Hematopoietic multipotent progenitor cell treated with erythropoietin and hydrocortisone succinate and interleukin-3 and kit ligand, for 17 days (in vitro differentiated cells): ENCODE results near the gene MRC2.
"Not testable (repeated sequence)": the region's sequence is repeated elsewhere in the genome, so short reads cannot be mapped to it uniquely, and the experiment has no call there.

Experiments
- DNase-seq: peaks from one replicate; pipeline ENCODE4 v3.0.0-alpha.2; 2015; ENCODE audit warnings: low spot score

MRC2 gene, protein sequence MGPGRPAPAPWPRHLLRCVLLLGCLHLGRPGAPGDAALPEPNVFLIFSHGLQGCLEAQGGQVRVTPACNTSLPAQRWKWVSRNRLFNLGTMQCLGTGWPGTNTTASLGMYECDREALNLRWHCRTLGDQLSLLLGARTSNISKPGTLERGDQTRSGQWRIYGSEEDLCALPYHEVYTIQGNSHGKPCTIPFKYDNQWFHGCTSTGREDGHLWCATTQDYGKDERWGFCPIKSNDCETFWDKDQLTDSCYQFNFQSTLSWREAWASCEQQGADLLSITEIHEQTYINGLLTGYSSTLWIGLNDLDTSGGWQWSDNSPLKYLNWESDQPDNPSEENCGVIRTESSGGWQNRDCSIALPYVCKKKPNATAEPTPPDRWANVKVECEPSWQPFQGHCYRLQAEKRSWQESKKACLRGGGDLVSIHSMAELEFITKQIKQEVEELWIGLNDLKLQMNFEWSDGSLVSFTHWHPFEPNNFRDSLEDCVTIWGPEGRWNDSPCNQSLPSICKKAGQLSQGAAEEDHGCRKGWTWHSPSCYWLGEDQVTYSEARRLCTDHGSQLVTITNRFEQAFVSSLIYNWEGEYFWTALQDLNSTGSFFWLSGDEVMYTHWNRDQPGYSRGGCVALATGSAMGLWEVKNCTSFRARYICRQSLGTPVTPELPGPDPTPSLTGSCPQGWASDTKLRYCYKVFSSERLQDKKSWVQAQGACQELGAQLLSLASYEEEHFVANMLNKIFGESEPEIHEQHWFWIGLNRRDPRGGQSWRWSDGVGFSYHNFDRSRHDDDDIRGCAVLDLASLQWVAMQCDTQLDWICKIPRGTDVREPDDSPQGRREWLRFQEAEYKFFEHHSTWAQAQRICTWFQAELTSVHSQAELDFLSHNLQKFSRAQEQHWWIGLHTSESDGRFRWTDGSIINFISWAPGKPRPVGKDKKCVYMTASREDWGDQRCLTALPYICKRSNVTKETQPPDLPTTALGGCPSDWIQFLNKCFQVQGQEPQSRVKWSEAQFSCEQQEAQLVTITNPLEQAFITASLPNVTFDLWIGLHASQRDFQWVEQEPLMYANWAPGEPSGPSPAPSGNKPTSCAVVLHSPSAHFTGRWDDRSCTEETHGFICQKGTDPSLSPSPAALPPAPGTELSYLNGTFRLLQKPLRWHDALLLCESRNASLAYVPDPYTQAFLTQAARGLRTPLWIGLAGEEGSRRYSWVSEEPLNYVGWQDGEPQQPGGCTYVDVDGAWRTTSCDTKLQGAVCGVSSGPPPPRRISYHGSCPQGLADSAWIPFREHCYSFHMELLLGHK (N-terminal part only)

DNA sequence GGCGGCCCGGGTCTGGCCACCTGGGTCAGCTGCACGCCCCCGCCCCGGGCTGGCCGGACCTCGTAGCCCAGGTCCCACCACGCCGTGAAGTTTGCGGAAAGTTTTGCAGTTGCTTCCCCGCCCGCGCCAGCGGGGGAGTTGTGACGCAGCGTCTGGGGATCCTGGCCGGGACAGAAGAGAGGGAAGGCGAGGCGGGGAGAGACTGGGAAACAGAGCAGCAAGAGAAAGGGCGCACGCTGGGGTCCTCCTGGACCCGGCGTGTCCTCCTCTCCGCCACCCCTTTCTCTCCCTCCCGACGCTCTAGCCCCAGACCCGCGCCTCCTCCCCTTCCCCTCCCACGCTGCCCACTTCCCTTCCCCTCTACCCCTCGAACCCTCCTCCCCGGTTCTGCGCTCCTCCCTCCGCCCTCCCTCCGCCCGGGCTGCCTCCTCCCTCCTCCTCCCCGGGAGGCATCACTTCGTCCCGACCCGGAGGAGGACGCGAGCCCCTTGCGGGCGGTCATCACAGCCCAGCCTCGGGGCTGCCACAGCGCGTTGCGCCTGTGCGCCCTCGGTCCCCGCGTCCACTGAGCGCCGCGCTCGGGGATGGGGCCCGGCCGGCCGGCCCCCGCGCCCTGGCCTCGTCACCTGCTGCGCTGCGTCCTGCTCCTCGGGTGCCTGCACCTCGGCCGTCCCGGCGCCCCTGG is at the start of gene MRC2:
MRC2 (plus strand) TSS at position 452 of the 685 bp plus-strand sequence; CDS start at position 585, 133 bp downstream.
- DNase-seq = no peak

DNA sequence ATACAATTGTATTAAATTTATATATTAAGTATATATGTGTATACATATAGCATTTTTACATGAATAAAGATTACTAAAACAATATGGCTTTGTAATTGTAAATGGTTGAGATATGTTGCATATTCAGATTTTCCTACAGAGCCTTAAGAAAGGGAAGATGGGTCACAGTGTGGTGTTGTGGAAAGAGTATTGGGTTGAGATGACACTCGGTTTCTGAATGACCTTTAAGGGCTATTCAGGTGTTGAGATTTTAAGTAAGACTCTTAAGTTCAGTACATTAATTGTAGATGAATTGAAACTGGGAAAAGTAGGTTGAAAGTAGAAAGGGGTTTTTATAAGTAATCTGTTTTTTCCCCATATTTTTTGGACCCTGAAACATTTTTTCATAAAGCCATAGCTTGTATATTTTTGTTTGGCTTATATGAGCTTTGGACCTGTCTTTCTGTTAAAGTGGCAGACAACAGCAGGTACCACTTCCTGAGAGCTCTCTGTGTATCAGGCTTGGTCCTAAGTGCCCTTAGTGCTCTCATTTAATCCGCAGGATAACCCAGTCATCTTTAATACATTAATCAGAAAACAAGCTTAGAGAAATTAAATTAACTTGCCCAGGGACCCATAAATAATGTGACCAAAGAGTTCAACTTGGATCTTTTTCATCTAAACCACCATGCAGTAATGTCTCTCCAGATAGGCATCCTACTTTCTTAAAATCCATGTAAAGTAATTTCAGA is 48.5 kb upstream of the MRC2 start:
- DNase-seq = no peak

DNA sequence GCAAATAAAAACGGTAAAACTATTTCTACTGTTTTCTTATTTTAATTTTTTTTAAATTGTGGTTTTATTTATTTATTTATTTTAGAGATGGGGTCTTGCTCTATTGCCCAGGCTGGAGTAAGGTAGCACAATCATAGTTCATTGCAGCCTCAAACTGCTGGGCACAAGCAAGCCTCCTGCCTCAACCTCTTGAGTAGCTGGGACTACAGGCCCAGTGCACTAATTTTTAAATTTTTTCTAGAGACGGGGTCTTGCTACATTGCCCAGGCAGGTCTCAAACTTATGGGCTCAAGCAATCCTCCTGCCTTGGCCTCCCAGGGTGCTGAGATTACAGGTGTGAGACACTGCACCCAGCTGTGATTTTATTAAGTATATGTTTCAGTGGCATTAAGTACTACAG is 46.5 kb upstream of the MRC2 start:
- no peak for DNase-seq

DNA sequence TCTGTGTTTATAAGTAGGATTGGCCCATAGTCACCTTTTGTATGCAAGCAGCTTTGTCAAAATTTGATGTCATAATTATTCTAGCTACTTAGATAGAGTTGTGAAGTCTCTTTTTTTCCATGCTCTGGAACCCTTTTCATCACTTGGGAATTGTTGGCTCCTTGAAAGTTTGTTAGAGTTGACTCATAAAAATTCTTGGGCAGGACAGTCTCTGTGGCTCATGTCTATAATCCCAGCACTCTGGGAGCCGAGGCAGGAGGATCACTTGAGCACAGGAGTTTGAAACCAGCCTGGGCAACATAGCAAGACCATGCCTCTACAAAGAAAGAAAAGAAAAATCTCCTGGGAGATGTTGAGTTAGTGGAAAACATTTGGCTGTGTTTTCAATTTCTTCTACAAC is 45.7 kb upstream of the MRC2 start:
- DNase-seq = no peak

DNA sequence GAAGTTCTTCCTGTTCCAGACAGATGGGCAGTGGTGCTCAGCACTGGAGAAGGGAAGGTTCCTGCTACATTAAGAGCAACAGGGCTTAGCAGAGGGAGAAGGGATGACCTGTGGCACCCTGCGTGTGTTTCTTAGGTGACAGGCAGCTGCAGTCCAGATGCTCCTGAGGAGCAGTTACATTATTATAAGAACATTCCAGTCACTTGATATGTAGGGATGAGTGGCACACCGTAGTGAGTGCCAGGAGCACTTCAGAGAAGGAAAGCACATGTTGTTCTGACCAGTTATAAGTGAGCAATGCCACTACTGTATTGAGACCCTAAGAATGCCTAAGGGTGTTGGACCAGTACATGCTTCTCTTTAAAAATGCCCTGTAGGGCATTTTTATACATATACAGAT is 39.9 kb upstream of the MRC2 start:
- DNase-seq = no peak

DNA sequence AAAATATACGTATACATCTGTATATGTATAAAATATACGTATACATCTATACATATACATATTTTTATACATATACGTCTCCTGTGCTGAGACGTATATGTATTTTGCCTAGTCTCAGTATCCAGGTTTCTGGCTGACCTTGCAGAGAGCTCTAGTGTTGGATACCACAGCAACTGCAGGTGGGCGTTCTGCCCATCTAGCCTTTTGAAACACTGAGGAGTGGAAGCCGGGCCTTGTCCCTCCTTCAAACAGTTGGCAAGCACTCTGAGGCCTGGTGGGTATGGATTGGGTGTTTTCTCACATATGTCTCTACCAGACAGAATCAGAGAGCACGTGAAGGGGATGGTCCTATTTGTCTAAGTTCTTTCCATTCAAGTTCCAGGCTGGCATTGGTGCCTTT is 39.4 kb upstream of the MRC2 start:
- no peak for DNase-seq

DNA sequence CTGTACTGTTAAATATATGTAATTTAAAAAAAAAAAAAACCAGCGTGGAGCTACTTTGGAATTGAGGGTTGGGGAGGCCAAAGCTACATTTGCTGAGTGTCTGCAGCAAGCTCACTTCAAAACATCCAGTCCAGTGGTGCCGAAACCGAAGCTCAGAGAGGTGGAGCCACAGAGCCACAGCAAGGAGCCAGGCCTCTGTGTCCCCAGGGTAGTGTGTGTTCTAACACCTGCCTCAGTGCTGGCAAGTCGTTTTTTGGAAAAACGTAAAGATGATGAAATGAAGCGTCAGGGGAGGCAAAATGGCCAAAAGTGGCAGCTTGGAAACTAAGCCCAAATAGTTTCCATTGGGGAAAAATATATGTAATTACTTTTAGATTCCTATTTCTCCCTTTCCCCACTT is 36.1 kb upstream of the MRC2 start:
- DNase-seq = no peak

DNA sequence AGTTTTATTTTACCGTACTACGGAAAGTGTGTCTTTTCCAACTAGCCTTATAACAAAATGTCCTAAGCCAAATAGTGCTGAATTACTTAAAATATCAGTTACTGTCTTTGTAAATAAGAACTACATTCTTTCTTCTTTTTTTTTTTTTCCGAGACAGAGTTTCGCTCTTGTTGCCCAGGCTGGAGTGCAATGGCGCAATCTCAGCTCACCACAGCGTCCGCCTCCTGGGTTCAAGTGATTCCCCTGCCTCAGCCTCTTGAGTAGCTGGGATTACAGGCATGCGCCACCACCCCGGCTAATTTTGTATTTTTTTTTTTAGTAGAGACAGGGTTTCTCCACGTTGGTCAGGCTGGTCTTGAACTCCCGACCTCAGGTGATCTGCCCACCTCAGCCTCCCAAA is 35.6 kb upstream of the MRC2 start:
- DNase-seq = not testable (repeated sequence)

DNA sequence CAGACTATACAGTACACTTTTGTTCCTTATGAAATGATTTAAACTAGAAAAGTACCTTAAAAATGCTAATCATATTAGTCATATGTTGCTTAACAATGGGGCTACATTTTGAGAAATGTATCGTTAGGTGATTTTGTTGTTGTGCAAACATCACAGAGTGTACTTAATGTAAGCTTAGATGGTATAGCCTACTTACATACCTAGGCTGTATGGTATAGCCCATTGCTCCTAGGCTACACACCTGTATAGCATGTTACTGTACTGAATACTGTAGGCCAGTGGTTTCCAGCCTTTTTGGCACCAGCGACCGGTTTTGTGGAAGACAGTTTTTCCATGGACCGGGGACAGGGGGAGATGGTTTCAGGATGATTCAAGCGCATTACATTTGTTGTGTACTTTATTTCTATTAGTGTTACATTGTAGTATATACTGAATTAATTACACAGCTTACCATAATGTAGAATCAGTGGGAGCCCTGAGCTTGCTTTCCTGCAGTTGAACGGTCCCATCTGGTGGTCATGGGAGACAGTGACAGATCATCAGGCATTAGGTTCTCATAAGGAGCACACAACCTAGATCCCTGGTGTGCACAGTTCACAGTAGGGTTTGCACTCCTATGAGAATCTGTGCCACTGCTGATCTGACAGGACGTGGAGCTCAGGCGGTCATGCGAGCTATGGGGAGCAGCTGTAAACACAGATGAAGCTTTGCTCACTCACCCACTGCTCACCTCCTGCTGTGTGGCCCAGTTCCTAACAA is 35.0 kb upstream of the MRC2 start:
- DNase-seq = no peak

DNA sequence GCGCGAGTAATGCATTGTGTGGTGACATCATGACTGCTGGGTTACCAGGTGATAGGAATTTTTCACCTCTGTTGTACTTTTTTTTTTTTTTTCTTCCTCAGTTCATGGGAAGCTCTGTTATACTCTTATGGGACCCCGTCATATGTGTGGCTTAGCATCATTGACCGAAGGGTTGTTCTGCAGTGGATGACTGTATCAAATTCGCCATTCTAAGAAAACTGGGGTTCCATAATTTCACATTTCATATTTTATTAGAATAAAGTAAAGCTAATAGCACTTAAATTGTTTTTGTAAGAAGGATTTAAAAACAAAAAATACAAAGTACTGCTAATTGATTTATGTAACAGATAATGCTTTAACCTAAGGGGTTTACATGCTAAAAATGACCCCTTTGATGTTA is 32.0 kb upstream of the MRC2 start:
- no peak for DNase-seq

DNA sequence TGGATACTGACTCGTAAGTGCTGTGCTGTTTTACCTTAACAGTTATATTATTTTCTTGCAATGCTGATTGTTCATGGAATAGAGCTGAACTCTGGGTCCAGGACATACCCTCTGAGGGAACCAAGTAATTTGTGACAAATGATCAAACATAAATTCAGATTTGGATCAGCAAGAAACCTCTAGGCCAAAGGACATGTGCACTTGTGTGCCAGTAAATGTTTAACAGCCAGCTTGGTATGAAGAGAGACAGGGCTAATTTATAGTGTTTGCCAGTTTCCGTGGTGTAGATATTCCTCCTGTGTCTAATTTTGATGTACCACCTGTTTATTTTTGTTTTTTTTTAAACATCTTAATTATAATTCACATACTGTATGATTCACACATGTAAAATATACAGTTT is 30.8 kb upstream of the MRC2 start:
- DNase-seq = no peak

DNA sequence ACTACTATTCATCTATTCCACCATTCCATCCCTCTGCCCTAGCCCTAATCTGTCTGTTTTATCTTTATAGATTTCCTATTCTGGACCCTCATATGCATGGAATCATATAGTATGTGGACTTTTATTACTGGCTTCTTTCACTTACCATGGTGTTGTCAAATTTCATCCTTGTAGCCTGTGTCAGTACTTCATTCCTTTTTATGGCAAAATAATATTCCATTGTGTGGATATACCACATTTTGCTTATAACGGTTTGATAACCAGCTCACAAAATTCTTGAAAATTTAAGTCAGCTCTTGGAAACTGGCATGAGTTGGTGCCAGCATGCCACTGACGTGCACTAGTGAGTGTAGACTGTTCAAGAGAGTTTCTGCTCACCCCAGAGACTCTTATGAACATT is 30.3 kb upstream of the MRC2 start:
- DNase-seq = no peak

DNA sequence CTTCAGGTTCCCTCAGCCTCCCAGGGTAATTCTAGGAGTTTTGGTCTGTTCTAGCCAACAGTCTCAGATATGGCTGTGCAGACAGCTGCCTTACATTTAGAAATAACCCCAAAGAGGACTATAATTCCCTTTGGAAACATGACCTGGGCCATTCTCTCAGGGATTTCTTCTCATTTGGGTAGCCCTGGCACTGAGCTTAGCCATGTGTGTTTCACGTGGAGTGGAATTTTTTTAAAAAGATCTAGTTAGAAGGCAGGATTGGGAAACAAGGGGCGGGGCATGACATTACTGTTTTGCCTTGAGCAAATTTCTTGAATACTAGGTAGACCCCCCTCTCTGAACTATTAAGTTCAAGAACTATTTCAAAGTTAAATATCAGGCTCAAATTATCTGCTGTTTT is 29.6 kb upstream of the MRC2 start:
- DNase-seq = no peak

DNA sequence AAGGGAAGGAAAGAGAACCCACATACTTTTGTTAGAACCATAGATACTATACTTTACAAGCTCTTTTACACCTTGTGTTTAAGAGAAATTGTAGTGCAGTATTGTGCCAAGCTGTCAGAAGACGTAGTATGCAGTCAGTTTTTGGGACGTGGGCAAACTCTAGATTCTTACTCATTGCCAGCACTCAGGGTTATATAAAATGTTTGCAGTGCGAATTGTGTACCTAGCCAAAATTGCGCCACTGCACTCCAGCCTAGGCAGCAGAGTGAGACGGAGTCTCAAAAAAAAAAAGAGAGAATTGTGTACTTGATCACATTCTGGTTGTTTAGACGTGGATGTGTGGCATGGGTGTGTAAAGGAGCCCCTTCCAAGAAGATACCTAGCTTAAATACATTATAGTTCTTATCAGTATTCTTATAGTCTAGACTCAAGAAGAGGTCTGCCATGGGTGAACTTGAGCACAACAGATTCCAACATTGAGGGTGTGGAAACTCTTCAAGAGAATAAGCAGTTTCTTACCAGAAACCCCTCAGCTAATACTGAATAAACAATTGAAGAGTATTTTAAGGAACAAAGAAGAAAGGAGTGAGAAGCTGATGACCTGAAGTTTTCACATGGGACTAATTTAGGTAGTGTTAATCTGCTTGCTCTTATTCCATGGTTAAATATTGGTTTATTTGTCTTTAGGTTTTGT is 27.4 kb upstream of the MRC2 start:
- no peak for DNase-seq

DNA sequence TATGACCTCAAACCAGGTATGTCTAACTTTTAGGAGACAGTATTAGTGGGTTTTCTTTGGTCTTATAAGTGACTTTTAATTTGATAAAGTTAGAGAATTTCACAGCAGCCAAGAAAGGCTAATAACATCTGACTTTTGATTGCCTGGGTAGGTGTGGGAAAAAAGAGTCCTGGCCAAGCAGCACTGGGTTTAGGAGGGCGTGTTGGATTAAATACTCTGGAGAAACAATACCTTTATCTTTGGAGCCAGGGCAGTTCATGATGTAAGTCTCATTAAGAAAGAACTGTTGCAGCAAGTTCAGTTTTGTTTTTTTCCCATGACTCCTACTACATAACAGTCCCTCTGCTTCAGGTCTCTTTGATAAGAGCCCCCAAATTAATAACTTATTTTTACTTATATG is 26.7 kb upstream of the MRC2 start:
- DNase-seq = no peak

DNA sequence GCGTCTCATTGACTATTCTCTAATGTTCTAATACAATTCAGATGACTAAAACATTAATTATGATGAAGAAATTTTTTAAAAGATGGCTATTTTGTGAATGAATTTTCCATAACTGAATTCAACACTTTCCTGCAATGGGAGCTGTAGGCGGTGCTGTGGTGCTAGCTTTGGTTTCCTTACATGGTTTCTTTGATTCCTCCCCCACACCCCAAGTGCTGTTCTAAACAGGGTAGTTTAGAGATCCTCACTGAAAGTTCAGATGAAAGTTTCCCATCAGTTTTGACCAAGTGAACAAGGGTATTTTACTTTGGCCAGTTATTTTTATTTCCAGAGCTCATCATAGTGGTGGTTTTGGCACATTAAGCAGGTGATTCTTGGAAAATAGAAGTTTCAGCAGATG is 26.0 kb upstream of the MRC2 start:
- DNase-seq = no peak

DNA sequence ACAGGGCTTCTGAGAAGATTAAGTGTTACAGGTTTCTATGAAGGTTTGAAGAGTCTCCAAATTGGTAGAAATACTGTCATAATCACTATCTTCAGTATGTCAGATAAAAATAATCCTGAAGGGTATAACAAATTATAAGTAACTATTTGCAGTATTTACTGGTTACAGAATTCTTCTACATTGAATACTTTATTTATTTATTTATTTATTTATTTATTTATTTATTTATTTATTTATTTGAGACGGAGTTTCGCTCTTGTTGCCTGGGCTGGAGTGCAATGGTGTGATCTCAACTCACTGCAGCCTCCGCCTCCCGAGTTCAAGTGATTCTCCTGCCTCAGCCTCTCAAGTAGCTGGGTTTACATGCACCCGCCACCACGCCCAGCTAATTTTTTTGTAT is 23.7 kb upstream of the MRC2 start:
- not testable (repeated sequence) for DNase-seq

DNA sequence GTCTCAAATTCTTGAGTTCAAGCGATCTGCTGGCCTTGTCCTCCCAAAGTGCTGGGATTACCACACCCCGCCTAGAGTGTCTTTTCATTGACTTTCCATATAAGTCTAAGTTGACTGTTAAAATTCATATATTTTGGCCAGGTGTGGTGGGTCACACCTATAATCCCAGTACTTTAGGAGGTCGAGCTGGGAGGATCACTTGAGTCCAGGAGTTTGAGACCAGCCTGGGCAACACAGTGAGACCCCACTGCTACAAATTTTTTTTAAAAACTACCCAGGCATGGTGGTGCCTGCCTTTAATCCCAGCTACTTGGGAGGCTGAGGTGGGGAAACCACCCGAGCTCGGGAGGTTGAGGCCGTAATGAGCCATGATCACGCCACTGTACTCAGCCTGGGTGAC is 21.9 kb upstream of the MRC2 start:
- no peak for DNase-seq

DNA sequence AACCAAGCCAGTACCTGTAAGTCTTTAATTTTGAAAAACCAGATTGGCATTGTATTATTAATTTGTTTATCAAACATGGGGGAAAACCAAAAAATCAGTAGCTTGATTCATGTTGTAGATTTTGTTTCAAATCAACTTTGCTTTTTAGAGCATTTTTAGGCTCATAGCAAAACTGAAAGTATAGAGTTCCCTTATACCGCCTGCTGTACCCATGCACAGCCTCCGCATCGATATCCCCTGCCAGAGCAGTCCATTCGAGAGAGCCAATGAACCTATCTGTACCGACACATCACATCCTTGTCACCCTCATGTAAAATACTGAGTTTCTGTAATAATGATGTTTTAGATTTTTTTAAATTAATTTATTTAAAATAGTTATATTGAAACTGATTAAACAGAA is 16.2 kb upstream of the MRC2 start:
- DNase-seq = no peak

DNA sequence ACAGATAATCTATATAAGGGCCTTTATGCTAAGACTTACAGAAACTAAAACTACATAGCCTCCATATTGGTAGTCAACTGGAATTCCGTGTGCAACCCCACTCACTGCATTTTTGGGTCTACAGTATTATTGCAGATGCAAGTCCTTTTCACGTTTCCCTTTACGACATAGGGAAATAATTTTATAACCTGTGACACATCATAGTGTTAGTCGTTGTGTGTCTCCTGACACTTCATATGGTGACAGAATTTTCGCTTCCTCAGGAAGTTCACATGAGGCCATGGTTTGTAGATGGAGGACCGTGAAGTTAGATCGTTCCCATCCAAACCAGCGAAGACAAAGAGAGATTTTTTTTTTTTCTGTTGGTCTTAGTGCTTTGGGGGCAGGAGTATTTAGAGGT is 15.7 kb upstream of the MRC2 start:
- DNase-seq = no peak
